ENCODE data around the gene MDN1. TPM values are rescaled to one million over a fixed set of nuclear protein-coding genes. Genes with fewer than 3 reads are reported as not detected.

Gene MDN1
- total RNA-seq, 1 experiment from 2014 or later = 3.8 TPM

DNA sequence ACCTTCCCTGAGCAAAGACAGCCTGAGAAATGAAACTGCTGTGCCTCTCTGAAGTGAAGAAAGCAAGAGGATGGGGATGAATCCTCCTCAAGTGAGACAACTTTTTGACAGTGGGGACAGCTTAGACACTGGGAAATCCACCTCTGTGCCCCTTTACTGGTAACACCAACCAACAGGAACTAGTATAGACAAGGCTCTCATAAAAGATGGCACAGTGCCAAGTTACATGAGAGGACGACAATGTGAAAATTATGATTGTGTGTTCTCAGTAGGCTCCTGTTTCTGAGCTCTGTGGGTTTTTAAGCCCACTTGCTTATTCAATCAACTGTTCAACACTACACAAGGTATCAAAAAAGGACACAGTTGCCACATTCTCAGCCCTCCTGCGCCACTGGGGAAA, 139.4 kb downstream of the MDN1 start:
- DNase-seq (ENCODE audit: low read depth) = no peak
- in situ Hi-C loops (cut with HindIII; ENCODE audit: low pct_unique_long_range_greater_than_20kb, low sequenced_read_pairs) = no loop called here

DNA sequence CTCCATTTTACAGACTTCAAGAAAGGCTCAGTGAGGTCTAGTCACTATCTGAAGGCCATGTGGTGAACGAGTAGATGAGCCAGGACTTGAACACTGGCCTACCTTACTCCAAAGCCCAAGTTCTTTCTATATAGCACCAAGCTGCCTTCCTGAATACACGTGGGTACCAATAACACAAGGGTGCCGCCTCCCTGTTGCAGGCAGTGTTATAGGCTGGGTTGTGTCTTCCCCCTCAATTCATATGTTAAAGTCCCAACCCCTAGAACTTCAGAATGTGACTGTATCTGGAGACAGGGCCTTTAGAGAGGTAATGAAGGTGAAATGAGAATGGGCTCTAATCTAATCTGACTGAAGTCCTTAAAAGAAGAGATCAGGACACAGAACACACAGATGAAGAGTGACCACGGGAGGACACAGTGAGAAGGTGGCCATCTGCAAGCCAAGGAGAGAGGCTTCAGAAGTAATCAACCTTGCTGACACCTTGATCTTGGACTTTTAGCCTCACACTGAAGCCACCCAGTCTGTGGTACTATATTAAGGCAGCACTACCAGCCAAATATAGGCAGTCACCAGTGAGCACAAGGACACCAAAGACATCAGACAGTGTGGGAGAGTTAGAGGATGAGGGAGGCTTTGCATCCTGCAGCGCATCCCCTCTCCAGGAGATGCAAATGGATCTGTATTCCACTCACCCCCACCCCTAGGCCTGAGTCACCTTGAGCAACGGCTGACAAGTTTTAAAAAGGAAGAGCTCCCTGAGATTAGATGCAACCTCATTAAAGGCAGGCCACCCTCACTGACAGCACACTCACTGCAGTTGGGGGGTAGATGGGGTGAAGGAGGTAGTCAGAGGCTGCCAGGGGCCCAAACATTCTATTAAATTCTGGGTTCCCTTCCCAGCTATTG, 140.1 kb downstream of the MDN1 start:
- no peak for DNase-seq (ENCODE audit: low read depth)
- in situ Hi-C loops (cut with HindIII; ENCODE audit: low pct_unique_long_range_greater_than_20kb, low sequenced_read_pairs) = no loop called here

DNA sequence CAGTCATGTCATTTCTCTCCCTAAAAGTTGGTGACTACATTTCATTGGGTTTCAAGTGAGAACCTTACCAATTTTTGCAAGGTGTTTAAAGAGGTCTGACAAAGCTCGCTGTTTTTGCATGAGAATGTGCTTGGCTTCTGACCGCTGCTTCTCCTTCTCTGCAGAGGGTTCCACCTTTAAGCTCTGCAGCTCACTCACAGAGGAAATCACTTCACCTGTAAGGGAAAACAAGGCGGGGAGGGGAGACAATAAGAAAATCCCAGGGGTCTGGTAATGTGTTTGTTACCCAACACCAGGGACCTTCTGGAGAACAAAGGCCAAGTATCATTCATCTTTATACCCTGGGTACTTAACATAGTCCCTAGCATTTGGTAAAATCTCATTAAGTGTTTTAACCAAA, 141.1 kb downstream of the MDN1 start:
- in situ Hi-C loops (cut with HindIII; ENCODE audit: low pct_unique_long_range_greater_than_20kb, low sequenced_read_pairs) = no loop called here
- no peak for DNase-seq (ENCODE audit: low read depth)

DNA sequence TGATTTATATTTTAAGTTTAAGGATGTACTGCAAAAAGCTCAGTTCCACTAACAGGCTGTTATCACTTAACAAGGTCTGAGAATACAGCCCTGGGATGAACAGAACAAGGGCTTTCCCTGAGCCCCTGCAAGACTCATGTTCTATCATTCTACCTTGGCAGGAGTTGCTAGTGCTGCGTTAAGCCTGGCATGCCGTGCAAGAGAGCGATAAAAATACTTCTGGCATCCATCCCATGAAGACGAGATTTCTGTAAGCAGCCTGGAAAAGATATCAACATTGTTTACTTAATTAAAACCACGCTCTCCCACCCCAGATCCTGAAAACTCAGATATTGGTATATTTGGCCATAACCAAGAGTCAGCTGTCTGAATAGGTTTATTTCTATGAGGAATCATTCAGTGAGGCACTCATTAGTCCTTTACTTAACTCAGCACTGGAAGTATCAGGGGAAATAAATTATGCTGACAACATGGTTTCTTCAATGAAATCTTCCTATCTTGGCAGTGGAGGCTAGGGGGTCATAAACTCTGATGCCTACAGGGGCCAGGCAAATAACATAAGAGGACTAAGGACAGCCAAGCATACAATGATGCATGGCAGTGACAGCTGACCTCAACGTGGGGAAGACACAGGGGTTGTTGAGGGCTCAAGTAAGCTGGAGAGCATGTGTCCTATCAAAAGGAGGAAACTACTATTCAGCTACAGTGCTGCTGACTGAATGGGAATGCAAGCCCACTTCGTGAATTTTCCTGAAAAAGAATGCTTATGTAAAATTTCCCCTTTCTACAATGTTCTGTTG, 143.4 kb downstream of the MDN1 start:
- DNase-seq (ENCODE audit: low read depth) = no peak
- in situ Hi-C loops (cut with HindIII; ENCODE audit: low pct_unique_long_range_greater_than_20kb, low sequenced_read_pairs) = no loop called here

DNA sequence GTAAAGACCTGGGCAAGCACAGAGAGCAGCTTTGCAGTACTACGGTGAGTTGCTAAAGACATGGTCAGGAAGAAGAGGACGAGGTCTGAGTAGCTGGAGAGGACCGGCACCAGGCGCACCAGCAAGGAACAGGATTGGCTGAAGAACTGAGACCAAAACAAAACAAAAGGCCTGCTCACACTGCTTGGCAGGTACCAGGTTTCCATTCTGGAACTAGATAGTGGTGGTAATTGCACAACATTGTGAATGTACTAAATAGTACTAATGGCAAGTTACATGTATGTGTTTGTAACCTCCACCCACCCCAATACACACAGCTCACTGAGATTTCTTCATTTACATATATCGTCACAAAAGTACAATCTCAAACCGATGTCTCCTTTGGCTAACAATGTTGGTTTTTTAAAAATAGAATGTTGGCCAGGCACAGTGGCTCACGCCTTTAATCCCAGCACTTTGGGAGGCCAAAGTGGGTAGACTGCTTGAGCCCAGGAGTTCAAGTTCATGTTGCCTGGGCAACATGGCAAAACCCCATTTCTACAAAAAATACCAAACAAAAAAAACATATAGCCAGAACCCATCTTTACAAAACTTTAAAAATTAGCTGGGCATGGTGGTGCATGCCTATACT, 148.5 kb downstream of the MDN1 start:
- in situ Hi-C loops (cut with HindIII; ENCODE audit: low pct_unique_long_range_greater_than_20kb, low sequenced_read_pairs) = no loop called here
- DNase-seq (ENCODE audit: low read depth) = no peak

DNA sequence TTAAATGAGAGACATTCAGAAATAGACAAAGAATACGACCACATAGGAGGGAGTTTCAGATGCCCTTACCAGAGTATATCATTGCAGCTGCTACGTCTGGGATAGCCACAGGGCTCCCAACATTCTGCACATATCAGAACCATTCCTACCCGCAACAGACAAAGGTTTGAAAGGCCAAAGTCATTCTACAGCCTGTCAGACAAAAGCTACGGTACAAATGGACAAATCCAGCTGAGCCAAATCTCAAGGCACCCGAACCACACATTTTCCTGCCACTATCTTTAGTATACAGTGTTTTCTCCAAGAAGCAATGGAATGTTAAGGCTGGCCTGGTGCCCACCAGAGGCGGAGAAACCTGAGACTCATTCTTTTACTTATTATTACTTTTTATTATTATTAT, 150.6 kb downstream of the MDN1 start:
- in situ Hi-C loops (cut with HindIII; ENCODE audit: low pct_unique_long_range_greater_than_20kb, low sequenced_read_pairs) = no loop called here
- no peak for DNase-seq (ENCODE audit: low read depth)

DNA sequence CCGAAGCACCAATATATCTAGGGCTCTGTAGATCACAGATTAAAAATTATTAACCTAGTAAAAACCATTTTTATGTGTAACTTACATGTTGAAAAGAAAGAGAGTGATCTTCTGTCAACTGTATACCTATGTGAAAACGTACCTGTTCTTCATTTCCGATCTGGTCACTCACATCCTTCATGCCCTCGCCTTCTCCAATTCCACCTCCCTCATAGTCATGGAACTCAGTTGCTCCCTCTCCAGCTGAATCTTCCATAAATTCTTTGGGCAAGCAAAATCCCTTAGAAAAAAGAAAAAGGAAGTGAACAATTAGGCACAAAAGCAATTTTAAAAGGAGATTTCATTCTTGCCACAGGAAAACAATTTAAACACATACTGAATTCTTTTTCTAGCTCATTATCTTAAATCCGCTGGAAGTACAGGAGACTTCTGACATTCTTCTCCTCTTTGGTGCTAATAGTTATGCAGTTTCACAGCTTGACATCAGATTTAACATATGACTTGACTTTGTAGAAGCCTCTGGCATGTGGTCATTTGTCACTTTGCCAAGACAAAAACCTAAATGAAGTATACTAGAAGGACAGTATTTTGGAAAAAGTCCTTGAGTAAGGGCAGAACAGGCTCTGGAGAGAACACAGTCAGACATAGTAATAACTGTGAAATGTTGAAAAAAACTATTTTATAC, 151.6 kb downstream of the MDN1 start:
- in situ Hi-C loops (cut with HindIII; ENCODE audit: low pct_unique_long_range_greater_than_20kb, low sequenced_read_pairs) = no loop called here
- DNase-seq (ENCODE audit: low read depth) = no peak

DNA sequence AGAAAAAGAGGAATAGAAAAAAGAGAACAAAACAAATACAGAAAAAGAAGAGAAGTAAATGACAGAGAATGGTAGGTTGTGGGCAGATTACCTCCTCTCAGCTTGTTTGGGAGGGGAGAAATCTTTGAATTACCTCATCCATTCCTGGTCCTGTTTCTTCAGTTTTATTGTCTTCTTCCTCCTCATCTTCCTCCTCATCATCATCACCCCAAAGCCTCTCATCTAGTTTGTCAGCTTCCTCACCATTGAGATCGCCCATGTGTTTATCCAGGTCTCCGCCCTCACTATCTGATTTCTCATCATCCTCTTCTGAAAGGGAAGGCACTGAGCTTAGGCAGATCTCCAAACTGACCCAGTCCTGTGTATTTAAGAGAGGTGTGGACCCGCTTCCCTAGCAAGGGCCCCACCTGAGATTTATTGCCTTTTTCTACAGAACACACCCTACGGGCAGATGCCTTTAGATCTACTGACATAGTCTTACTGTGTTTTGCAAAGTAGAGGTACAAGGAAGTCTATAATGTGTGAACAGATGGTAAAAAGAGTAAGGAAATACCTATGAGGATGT, 156.9 kb downstream of the MDN1 start:
- in situ Hi-C loops (cut with HindIII; ENCODE audit: low pct_unique_long_range_greater_than_20kb, low sequenced_read_pairs) = no loop called here
- no peak for DNase-seq (ENCODE audit: low read depth)

DNA sequence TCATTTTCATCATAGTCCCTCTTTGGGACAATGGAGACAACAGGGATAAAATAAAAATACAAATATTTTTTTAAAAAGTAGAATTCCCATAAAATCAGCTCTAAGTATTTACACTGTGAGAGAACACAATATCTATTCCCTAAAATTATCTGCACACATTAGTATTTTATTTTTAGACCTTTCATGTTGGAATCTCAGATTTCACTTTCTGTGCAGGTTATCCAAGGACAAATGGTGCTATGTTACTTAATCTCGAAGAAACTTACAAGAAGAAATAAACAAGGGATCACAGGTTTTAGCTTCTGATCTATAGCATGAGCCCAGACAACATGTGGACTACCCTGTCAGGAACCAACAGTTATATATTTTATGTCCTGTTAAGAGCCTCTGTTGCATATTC, 158.0 kb downstream of the MDN1 start:
- no peak for DNase-seq (ENCODE audit: low read depth)
- in situ Hi-C loops (cut with HindIII; ENCODE audit: low pct_unique_long_range_greater_than_20kb, low sequenced_read_pairs) = no loop called here

DNA sequence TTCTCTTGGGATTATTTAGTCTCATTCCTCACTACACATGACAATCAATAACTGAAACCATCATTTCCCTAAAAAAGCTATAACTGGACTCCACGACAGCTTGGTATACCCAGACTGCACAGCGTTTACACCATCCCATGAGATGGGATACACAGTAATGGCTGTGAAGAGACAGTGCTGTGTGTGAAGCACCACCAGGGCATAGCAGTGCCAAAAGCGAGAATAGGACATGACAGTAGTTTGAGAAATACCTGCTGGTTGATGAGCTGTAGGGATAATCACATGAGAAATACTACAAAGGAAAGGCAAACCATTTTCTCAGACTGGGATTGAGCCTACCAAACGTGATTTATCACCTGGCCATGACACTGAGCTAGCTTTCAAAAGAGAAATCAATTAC, 158.6 kb downstream of the MDN1 start:
- in situ Hi-C loops (cut with HindIII; ENCODE audit: low pct_unique_long_range_greater_than_20kb, low sequenced_read_pairs) = no loop called here
- no peak for DNase-seq (ENCODE audit: low read depth)

DNA sequence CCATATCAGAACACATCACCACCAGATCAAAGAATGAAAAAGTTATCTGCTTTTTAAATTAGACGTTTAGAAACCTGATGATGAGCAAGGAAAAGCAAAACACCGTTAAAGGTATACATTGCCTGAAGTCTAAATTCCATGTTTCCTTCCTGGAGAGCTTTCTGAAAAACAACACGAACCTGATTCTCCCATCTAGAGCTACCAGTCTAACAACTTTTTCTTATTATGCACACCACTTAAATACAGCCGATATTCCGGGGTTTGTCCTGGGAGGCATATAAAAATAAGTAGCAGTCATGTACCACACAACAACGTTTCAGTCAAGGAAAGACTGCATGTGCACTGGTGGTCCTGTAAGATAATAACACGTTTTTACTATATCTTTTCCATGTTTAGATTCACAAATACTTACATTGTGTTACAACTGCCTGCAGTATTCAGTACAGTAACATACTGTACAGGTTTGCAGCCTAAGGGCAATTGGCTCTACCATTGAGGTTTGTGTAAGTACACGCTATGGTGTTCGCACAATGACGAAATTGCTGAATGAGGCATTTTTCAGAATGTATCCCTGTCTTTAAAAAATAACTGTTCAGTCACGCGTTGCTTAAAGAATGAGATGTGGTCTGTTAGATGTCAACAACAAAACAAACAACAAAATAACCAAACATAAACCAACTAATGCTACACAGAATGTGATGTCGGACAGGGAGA, 162.0 kb downstream of the MDN1 start:
- in situ Hi-C loops (cut with HindIII; ENCODE audit: low pct_unique_long_range_greater_than_20kb, low sequenced_read_pairs) = no loop called here
- DNase-seq (ENCODE audit: low read depth) = no peak

DNA sequence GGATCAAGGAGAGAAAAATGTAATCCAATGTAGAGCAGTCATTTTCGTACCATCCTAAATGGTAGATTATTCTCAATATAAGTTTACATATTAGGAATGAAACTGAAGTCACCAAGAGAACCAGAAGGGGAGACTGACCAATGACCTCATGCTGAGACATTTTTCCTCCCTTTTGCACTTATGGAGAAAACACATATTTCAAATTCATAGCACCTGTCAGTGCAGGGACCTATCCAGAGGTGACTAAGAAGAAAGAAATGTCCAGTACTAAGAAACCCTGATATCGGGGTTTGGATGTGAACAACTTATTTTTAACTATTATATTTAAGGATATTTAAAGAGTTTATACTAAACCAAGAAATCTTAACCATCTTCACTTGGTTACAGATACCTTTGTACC, 164.5 kb downstream of the MDN1 start:
- in situ Hi-C loops (cut with HindIII; ENCODE audit: low pct_unique_long_range_greater_than_20kb, low sequenced_read_pairs) = no loop called here
- DNase-seq (ENCODE audit: low read depth) = no peak

DNA sequence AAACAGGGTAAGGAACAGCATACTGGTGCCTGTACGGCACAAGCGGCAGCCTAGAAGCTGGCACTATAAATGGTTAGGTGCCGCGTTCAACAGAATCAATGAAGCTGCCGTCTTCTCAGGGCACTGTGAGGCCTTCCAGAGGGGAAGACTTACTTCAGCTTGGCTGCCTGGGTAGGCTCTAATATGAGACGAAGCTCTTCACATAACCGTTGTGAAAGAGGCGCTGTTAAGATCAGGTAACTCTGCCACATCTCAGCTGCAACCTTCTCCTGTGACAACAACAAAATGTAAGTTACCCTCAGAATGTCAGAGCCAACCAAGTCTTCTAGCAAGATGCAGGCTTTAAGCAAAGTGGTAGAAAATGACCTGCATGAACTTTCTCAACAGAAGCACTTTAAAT, 169.0 kb downstream of the MDN1 start:
- no peak for DNase-seq (ENCODE audit: low read depth)
- in situ Hi-C loops (cut with HindIII; ENCODE audit: low pct_unique_long_range_greater_than_20kb, low sequenced_read_pairs) = no loop called here

DNA sequence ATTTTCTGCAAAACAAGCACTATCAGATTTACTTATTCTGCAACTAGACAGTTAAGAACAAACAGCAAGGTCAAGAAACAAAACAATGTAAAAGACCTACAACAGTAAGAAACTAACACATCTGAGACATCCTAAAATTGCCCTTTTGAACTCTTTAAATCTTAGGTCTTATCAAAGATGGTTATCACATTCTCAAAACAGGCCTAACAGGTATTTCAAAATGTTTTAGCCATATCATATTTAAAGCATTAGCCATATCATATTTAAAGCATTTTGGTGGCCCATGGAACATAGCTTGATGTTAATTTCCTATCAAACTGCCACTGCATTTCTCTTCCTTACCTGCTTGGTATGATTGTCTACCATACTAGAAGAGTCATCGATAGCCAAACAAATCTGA, 169.9 kb downstream of the MDN1 start:
- no peak for DNase-seq (ENCODE audit: low read depth)
- in situ Hi-C loops (cut with HindIII; ENCODE audit: low pct_unique_long_range_greater_than_20kb, low sequenced_read_pairs) = loop anchor here (10.0 kb wide), 1 partner anchor 215 kb away; the partner anchor contains the start of gene ANKRD6

DNA sequence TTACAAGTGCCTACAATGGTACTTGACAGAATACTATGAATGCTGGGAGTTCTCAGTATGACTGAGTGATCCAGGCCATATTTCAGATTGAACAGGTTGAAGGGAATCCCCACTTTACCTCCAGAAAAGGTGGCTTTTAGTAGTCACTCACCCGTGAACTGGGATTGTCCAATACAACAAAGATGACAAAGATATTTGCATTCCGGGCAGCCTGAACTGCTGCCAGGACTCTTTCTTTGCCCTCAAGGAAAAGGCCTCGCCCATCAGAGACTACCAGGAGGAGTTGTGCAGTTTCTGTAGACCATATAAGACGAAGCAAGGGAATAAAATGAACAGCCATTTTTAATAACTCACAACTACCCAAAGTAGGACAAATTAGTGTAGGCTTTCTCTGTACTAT, 174.7 kb downstream of the MDN1 start:
- DNase-seq (ENCODE audit: low read depth) = no peak
- in situ Hi-C loops (cut with HindIII; ENCODE audit: low pct_unique_long_range_greater_than_20kb, low sequenced_read_pairs) = loop anchor here (10.0 kb wide), 1 partner anchor 210 kb away; the partner anchor contains the start of gene ANKRD6

DNA sequence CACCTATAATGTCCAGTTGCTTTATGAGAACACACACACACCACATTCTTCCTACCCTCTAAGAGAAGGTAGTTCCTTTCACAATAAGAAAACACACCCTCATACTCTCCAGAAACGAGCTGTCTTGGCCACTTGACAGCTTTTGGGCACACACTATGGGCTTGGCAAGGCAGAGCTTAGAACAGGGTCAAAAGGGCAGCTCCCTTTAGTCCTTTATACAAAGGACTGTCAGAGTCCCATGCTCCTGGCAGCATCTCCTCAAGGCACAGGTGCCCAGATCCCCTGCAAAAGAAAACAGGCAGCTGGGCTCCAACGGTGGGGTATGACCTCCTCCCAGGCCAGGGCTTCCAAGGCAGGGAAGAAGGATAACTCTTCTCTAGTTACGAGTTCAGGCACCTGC, 176.2 kb downstream of the MDN1 start:
- DNase-seq (ENCODE audit: low read depth) = no peak
- in situ Hi-C loops (cut with HindIII; ENCODE audit: low pct_unique_long_range_greater_than_20kb, low sequenced_read_pairs) = loop anchor here (10.0 kb wide), 1 partner anchor 209 kb away; the partner anchor contains the start of gene ANKRD6

DNA sequence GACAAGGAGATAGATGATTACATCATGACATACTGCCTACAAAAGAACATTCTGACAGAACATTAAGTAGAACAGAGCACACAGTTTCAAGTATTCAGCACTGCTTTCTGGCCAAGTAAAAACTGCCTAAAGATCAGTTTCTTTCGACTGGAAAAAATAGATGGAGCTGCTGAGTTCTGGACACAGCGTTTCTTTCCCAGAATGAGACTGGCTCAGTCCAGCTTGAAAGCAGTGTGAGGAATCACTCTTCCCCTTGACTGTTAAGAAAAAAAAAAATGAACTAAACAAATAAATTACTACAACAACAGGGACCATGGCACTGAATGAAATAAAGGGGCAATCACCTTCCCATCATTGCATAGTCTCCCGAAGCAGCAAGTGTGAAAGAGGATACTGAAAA, 176.6 kb downstream of the MDN1 start:
- in situ Hi-C loops (cut with HindIII; ENCODE audit: low pct_unique_long_range_greater_than_20kb, low sequenced_read_pairs) = loop anchor here (10.0 kb wide), 1 partner anchor 208 kb away; the partner anchor contains the start of gene ANKRD6
- DNase-seq (ENCODE audit: low read depth) = no peak
